A549 (cell line): ENCODE results near the gene AKAP11. TPM values are rescaled to one million over a fixed set of nuclear protein-coding genes. Genes with fewer than 3 reads are reported as not detected.

Source experiments
- ATAC-seq, 2 experiments: fragments of 200-7000 bp in 1 of 2; fragments of >200 bp in 1 of 2; cut with Nextera tagmentation in 1 of 2; cut with Tn5 transposase in 1 of 2; 3 replicates each; pipeline versions ENCODE4 v1.8.0 to v1.9.1; 2018 to 2020; ENCODE audit warnings: mild to moderate bottlenecking in 1 of 2, moderate library complexity in 1 of 2
- CTCF ChIA-PET: fragments of 300-600 bp; sonication (Branson Sonifier 250); formaldehyde crosslinking; extraction: SDS; loops from one replicate; lab custom pipeline; 2021; ENCODE audit warnings: antibody characterized with exemption, inconsistent platforms; lab: Yijun Ruan, JAX
- POLR2A ChIA-PET: fragments of 350-600 bp; formaldehyde crosslinking; extraction: SDS; loops from one replicate; lab custom pipeline; 2021; ENCODE audit warnings: antibody characterized with exemption, inconsistent platforms; lab: Yijun Ruan, JAX
- DNase-seq, 2 experiments: peaks; one replicate each; pipeline versions ENCODE4 v3.0.0 to v3.0.0-alpha.2; 2011 to 2016; ENCODE audit warnings: low read depth in 1 of 2, low spot score in 1 of 2
- FAIRE-seq: peaks from 2 replicates; lab custom pipeline; 2011; peaks lifted over from hg19 to GRCh38; lab: Jason Lieb, UNC
- H3K27ac ChIP-seq, 2 experiments: fragments of >200 bp; sonication (Bioruptor Twin); formaldehyde crosslinking; 3 replicates each; pipeline ENCODE4 v1.5.1; 2016 to 2017
- H3K4me1 ChIP-seq: fragments of >200 bp; sonication (Bioruptor Twin); formaldehyde crosslinking; 3 replicates; pipeline ENCODE4 v1.6.1; 2016
- H3K4me2 ChIP-seq: fragments of >200 bp; sonication (Bioruptor Twin); formaldehyde crosslinking; 3 replicates; pipeline ENCODE4 v1.6.1; 2016
- H3K4me3 ChIP-seq: fragments of >200 bp; sonication (Bioruptor Twin); formaldehyde crosslinking; 3 replicates; pipeline ENCODE4 v1.5.1; 2016
- H3K9me3 ChIP-seq: fragments of >200 bp; sonication (Bioruptor Twin); formaldehyde crosslinking; 3 replicates; pipeline ENCODE4 v1.6.1; 2016
- ATOH8 ChIP-seq: fragments of 250-450 bp; sonication (Bioruptor Pico); IDR thresholded peaks from 2 replicates; pipeline ENCODE4 v1.5.0; 2020; ENCODE audit warnings: low read depth, mild to moderate bottlenecking, moderate library complexity
- BCL3 ChIP-seq: fragments of >200 bp; sonication (Bioruptor Twin); formaldehyde crosslinking; IDR thresholded peaks from 3 replicates; pipeline ENCODE4 v1.6.1; 2016
- BHLHE40 ChIP-seq: IDR thresholded peaks from 2 replicates; pipeline ENCODE4 v1.6.1; 2012; ENCODE audit warnings: low read depth, low read length, inconsistent platforms
- CBX8 ChIP-seq: fragments of 200-600 bp; sonication (generic); IDR thresholded peaks from 2 replicates; pipeline ENCODE4 v1.6.1; 2016
- CHD2 ChIP-seq: fragments of 150-350 bp; IDR thresholded peaks from 2 replicates; pipeline ENCODE4 v1.6.1; 2014; ENCODE audit warnings: low read length; ENCODE audit not compliant: partially characterized antibody
- CTCF ChIP-seq: fragments of >200 bp; sonication (Bioruptor Twin); formaldehyde crosslinking; IDR thresholded peaks from 3 replicates; pipeline ENCODE4 v1.5.1; 2016
- E2F6 ChIP-seq: IDR thresholded peaks from 2 replicates; pipeline ENCODE4 v1.6.1; 2012; ENCODE audit warnings: low read depth, borderline replicate concordance
- EHF ChIP-seq: fragments of 250-450 bp; sonication (Bioruptor Pico); IDR thresholded peaks from 2 replicates; pipeline ENCODE4 v1.5.0; 2020; ENCODE audit warnings: mild to moderate bottlenecking
- EP300 ChIP-seq, 2 experiments: fragments of >200 bp; sonication (Bioruptor Twin); formaldehyde crosslinking; IDR thresholded peaks; 2 replicates in 1 of 2; 3 replicates in 1 of 2; pipeline ENCODE4 v1.6.1; 2016 to 2017
- ESRRA ChIP-seq: fragments of 150-350 bp; IDR thresholded peaks from 2 replicates; pipeline ENCODE4 v1.6.1; 2014; ENCODE audit warnings: mild to moderate bottlenecking, low read length, borderline replicate concordance
- FOSB ChIP-seq: fragments of 250-450 bp; sonication (Bioruptor Pico); IDR thresholded peaks from 2 replicates; pipeline ENCODE4 v1.5.0; 2020; ENCODE audit warnings: mild to moderate bottlenecking, moderate library complexity
- HOXA7 ChIP-seq: fragments of 250-450 bp; sonication (Bioruptor Pico); IDR thresholded peaks from 2 replicates; pipeline ENCODE4 v1.5.0; 2020; ENCODE audit warnings: mild to moderate bottlenecking, moderate library complexity
- HOXB5 ChIP-seq: fragments of 250-450 bp; sonication (Bioruptor Pico); IDR thresholded peaks from 2 replicates; pipeline ENCODE4 v1.5.0; 2020; ENCODE audit warnings: mild to moderate bottlenecking, moderate library complexity
- JUNB ChIP-seq: fragments of >200 bp; sonication (Bioruptor Twin); formaldehyde crosslinking; IDR thresholded peaks from 2 replicates; pipeline ENCODE4 v1.6.1; 2016
- KDM1A ChIP-seq: fragments of 200-600 bp; sonication (generic); IDR thresholded peaks from 2 replicates; pipeline ENCODE4 v1.6.1; 2016; ENCODE audit warnings: low read depth, mild to moderate bottlenecking
- MAFK ChIP-seq: fragments of 450-650 bp; IDR thresholded peaks from 2 replicates; pipeline ENCODE4 v1.6.1; 2014; ENCODE audit not compliant: partially characterized antibody
- MAZ ChIP-seq: fragments of 150-350 bp; IDR thresholded peaks from 2 replicates; pipeline ENCODE4 v1.6.1; 2014; ENCODE audit warnings: antibody characterized with exemption, low read depth, low read length, borderline replicate concordance
- MYC ChIP-seq: IDR thresholded peaks from 2 replicates; pipeline ENCODE4 v1.6.1; 2012; ENCODE audit warnings: mild to moderate bottlenecking, inconsistent platforms, low read length, improper control_type of control experiment, borderline replicate concordance
- NPAS2 ChIP-seq: fragments of 250-450 bp; sonication (Bioruptor Pico); IDR thresholded peaks from 2 replicates; pipeline ENCODE4 v1.8.0; 2022; ENCODE audit warnings: mild to moderate bottlenecking, moderate library complexity, borderline replicate concordance
- PHF8 ChIP-seq: fragments of 200-600 bp; sonication (generic); IDR thresholded peaks from 2 replicates; pipeline ENCODE4 v1.6.1; 2016; ENCODE audit warnings: low read depth, mild to moderate bottlenecking, antibody characterized with exemption, moderate library complexity, borderline replicate concordance
- POLR2A ChIP-seq: IDR thresholded peaks from 2 replicates; pipeline ENCODE4 v1.6.1; 2012; ENCODE audit warnings: mild to moderate bottlenecking, low read length
- POLR2AphosphoS2 ChIP-seq: conservative IDR thresholded peaks from 2 replicates; pipeline ENCODE4 v1.6.1; 2012; ENCODE audit warnings: low read length, improper control_type of control experiment, inconsistent platforms
- RAD21 ChIP-seq, 2 experiments: fragments of >200 bp in 1 of 2; sonication (Bioruptor Twin) in 1 of 2; formaldehyde crosslinking in 1 of 2; IDR thresholded peaks in 1 of 2; conservative IDR thresholded peaks in 1 of 2; 2 replicates in 1 of 2; 3 replicates in 1 of 2; pipeline ENCODE4 v1.6.1; 2012 to 2018; ENCODE audit warnings: inconsistent platforms in 1 of 2
- RARB ChIP-seq: fragments of 250-450 bp; sonication (Bioruptor Pico); IDR thresholded peaks from 2 replicates; pipeline ENCODE4 v1.8.0; 2021; ENCODE audit warnings: mild to moderate bottlenecking, moderate library complexity
- SMC3 ChIP-seq: fragments of >200 bp; sonication (Bioruptor Twin); formaldehyde crosslinking; IDR thresholded peaks from 3 replicates; pipeline ENCODE4 v1.6.1; 2018; ENCODE audit warnings: inconsistent platforms
- SREBF2 ChIP-seq: fragments of 450-650 bp; IDR thresholded peaks from 2 replicates; pipeline ENCODE4 v1.6.1; 2014; ENCODE audit warnings: mild to moderate bottlenecking, moderate library complexity
- TFCP2L1 ChIP-seq: fragments of 250-450 bp; sonication (Bioruptor Pico); IDR thresholded peaks from 2 replicates; pipeline ENCODE4 v1.5.0; 2021; ENCODE audit warnings: mild to moderate bottlenecking
- ZFP36 ChIP-seq: fragments of 450-650 bp; IDR thresholded peaks from 2 replicates; pipeline ENCODE4 v1.6.1; 2014; ENCODE audit warnings: borderline replicate concordance; ENCODE audit not compliant: partially characterized antibody
- WGBS: methylation state at CpG from one replicate; pipeline ENCODE4 v1.1.6; 2017; ENCODE audit errors: missing lambda C conversion rate; 5-methylcytosine and 5-hydroxymethylcytosine counted together
- polyA plus RNA-seq, 4 experiments: library from polyadenylated mRNA; depleted of rRNA in 3 of 4; stranded (reverse); fragments of >200 nt; fragmentation: RNase III in 1 of 4; extraction: RNeasy Plus Mini Kit Qiagen cat#74134 plus additional on column Dnase treatment in 1 of 4; gene quantifications; 2 replicates in 3 of 4; 3 replicates in 1 of 4; pipeline ENCODE4 v1.2.3, GENCODE V29; 2011 to 2017
- TF ChIP-seq, protein P1 (sequence below): fragments of >200 bp; sonication (Bioruptor Twin); formaldehyde crosslinking; IDR thresholded peaks from 2 replicates; pipeline ENCODE4 v1.6.1; 2016

AKAP11 gene
- polyA plus RNA-seq, 2 of the 4 experiments (the other 2 are of a cell fraction), result 7.2 to 21.3 TPM

DNA sequence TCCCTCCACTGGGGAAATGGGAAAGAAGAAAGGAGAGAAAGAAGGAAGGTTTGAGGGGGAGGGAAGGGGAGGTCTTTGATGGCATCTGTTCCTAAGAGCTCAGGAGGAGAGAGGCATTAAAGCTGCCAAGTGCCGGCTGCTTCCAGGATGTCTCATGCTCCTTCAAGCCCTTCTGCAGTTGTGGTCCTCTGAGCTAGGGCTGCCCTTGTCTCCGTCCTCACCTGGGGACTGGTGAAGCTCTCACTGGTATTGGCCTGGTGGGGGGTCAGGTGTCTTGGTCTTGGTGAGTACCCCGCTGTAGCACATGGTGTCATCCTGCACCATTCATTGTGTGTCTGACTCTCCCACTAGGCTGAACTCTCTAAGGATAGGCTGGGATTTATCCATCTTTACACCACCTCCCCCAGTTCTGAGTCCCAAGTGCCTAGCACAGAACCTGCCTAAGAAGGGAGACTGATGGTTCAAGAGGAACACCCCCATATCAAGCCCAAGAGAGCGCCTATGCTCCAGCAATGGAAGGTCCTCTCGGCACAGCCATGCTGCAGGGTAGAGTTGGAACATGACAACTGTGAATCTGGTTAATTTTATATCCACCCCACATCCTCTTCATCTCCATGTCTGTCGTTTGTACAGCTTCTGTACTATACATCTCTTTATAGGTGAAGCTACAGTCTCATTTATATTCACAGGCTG, 83.7 kb downstream of the AKAP11 start:
- Histone ChIP-seq H3K27ac (no peak overlapping the region), H3K4me3 (no peak overlapping the region), H3K9me3 (no peaks in the 10 kb centered on the region), H3K4me1 (no peaks in the 10 kb centered on the region), H3K4me2 (no peak overlapping the region)
- no peak for TF ChIP-seq CBX8
- no peak for TF ChIP-seq ZFP36
- no peak for TF ChIP-seq BCL3
- TF ChIP-seq RARB, result no peak
- no peak for TF ChIP-seq NPAS2 (CRISPR knock-in tag)
- no peak for TF ChIP-seq EHF (CRISPR knock-in tag)
- no peak for TF ChIP-seq SMC3
- TF ChIP-seq SREBF2, result no peak
- TF ChIP-seq CTCF, result no peak
- TF ChIP-seq CHD2, result no peak
- TF ChIP-seq PHF8, result no peak
- TF ChIP-seq, protein P1, sequence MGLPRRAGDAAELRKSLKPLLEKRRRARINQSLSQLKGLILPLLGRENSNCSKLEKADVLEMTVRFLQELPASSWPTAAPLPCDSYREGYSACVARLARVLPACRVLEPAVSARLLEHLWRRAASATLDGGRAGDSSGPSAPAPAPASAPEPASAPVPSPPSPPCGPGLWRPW, result no peak
- TF ChIP-seq POLR2A, result no peak
- TF ChIP-seq RAD21 (conservative IDR thresholded peaks at IDR 0.05 in 1 of 2, IDR thresholded peaks at IDR 0.05 in 1 of 2), result no peak
- TF ChIP-seq HOXA7 (CRISPR knock-in tag), result no peak
- no peak for TF ChIP-seq KDM1A
- ChIA-PET POLR2A (no interaction called here), CTCF (no interaction called here)
- DNase-seq (no peak), FAIRE-seq (no peak), ATAC-seq (no peak)
- WGBS, result 51% methylated on average over 5 of the region's 6 CpGs

- FAIRE-seq (no peak), DNase-seq (no peak), ATAC-seq (no peak)
- Histone ChIP-seq H3K4me3 (no peak overlapping the region), H3K9me3 (no peaks in the 10 kb centered on the region), H3K4me1 (no peaks in the 10 kb centered on the region), H3K27ac (no peak overlapping the region), H3K4me2 (no peak overlapping the region)
- TF ChIP-seq MAFK (no peak), POLR2AphosphoS2 (no peak), SMC3 (no peak), ESRRA (no peak), TFCP2L1 (CRISPR knock-in tag) (no peak), MAZ (no peak), E2F6 (no peak), BCL3 (no peak), BHLHE40 (no peak), HOXB5 (no peak), EP300 (IDR thresholded peaks at IDR 0.05) (no peak), JUNB (no peak), KDM1A (no peak), FOSB (CRISPR knock-in tag) (no peak), ATOH8 (CRISPR knock-in tag) (no peak), MYC (no peak), PHF8 (no peak)
- WGBS, result 56% methylated on average over 5 of the region's 5 CpGs
- ChIA-PET POLR2A (no interaction called here), CTCF (no interaction called here)
Observed at GRCh38 chr13:42356184-42356575, 84.2 kb downstream of the AKAP11 start.
